SJCRH30 (cell line): ENCODE measurements around the gene CAMTA1. TPM values are rescaled to one million over a fixed set of nuclear protein-coding genes. Genes with fewer than 3 reads are reported as not detected.
"Not testable (repeated sequence)": the region's sequence is repeated elsewhere in the genome, so short reads cannot be mapped to it uniquely, and the experiment has no call there.

ENCODE experiments used
- DNase-seq, 2 experiments: peaks; one replicate each; pipeline ENCODE4 v3.0.0-alpha.2; 2015 to 2020
- H3K27ac ChIP-seq: fragments of 250-450 bp; sonication (Bioruptor Pico); 2 replicates; pipeline ENCODE4 v1.5.1; 2020; ENCODE audit warnings: mild to moderate bottlenecking, moderate library complexity
- H3K27me3 ChIP-seq: fragments of 250-450 bp; sonication (Bioruptor Pico); 2 replicates; pipeline ENCODE4 v1.5.1; 2020; ENCODE audit warnings: mild to moderate bottlenecking, moderate library complexity
- H3K36me3 ChIP-seq: fragments of 250-450 bp; sonication (Bioruptor Pico); 2 replicates; pipeline ENCODE4 v1.5.1; 2020; ENCODE audit warnings: mild to moderate bottlenecking, moderate library complexity
- H3K4me1 ChIP-seq: fragments of 250-450 bp; sonication (Bioruptor Pico); 2 replicates; pipeline ENCODE4 v1.5.1; 2020; ENCODE audit warnings: mild to moderate bottlenecking, moderate library complexity
- H3K4me3 ChIP-seq: fragments of 250-450 bp; sonication (Bioruptor Pico); 2 replicates; pipeline ENCODE4 v1.5.1; 2020; ENCODE audit warnings: mild to moderate bottlenecking, moderate library complexity
- H3K9me3 ChIP-seq: fragments of 250-450 bp; sonication (Bioruptor Pico); replicated peaks from 2 replicates; pipeline ENCODE4 v1.5.1; 2020; ENCODE audit warnings: mild to moderate bottlenecking, moderate library complexity
- total RNA-seq: library from RNA; depleted of rRNA; stranded (reverse); fragments of >200 nt; shearing (Covaris generic); gene quantifications from 2 replicates; pipeline ENCODE4 v1.2.3, GENCODE V29; 2014

CAMTA1 gene
- total RNA-seq, 1 experiment from 2014 or later: 153 TPM

DNA sequence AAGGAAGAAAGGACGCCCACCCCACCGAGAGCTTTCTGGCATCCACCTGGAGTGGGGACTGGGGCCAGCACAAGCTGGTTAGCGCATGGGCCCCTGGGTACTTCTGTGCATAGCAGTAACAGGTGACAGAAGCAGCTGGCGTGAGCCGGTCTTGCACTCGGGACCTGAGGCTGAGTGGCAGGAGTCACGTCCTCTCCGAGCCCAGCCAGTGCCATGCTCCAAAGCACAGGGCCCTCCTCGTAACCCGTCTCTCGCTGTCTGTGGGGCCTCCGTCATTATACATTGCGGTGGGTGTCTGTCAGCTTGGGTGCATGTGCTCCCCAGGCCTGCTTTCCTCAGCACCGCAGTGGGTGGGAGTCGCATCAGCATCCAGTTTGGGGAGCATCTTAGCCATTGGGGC, 898.3 kb downstream of the CAMTA1 start:
- peaks cover 15% of the 10 kb centered on the region; the same call in 1 of the 2 replicates for H3K27me3 ChIP-seq
- no peaks in the 10 kb centered on the region for H3K36me3 ChIP-seq
- no peaks in the 10 kb centered on the region for H3K9me3 ChIP-seq
- DNase-seq: no peak
- H3K27ac ChIP-seq: no peak overlapping the region
- no peak overlapping the region for H3K4me3 ChIP-seq
- H3K4me1 ChIP-seq: peaks cover 4% of the 10 kb centered on the region; the same call in 1 of the 2 replicates

DNA sequence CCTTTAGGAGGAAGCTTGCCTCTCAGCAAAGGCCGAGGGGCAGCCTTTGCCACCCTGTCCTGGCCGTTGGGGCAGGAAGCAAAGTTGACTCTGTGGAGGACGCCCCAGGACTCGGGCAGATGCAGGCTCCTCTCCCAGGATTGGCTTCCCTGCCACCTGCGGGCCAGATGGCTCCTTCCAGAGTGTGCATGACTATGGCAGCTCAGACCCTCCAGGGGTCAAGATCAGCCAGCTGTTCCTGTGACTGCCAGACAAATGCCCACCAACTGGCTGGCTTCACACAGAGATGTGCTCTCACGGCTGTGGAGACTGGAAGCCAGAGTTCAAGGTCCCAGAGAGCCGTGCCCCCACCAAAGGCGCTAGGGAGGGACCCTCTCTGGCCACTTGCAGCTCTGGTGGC, 898.9 kb downstream of the CAMTA1 start:
- no peak overlapping the region for H3K27ac ChIP-seq
- H3K27me3 ChIP-seq: peaks cover 9% of the 10 kb centered on the region; the same call in 1 of the 2 replicates
- no peaks in the 10 kb centered on the region for H3K9me3 ChIP-seq
- no peaks in the 10 kb centered on the region for H3K36me3 ChIP-seq
- peaks cover 4% of the 10 kb centered on the region; the same call in 1 of the 2 replicates for H3K4me1 ChIP-seq
- no peak for DNase-seq
- no peak overlapping the region for H3K4me3 ChIP-seq

DNA sequence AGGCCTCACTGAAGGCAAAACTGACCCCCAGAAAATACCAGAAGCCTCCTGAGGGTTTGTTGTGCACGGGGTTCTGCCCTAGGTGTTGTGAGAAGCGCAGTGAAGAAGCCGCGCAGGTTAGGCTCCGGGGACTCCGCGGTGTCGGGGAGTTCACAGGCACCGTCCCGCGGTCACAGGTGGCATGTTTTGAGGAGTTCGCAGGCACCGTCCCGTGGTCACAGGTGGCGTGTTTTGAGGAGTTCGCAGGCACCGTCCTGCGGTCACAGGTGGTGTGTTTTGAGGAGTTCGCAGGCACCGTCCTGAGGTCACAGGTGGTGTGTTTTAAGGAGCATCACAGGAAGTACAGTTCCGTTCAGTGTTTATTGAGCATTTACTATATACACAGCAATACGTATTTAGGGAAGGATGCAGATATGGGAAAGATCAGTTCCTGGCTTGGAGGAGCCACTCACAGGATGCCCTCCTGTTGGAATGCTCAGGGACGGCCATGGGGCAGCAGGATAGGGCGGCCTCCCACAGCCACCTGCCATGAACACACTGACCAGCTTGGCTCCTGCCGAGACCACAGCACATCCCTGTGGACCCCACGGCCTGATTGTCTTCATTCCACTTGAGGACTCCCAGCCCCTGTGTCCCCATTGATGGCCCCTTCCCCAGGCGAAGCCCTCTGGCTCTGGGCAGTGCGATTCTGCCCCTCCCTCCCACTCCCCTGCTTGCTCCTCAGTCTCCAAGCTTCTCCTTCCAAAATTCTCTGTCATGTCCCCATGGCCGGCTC, 899.8 kb downstream of the CAMTA1 start:
- no peak for DNase-seq
- Histone ChIP-seq H3K9me3 (no peaks in the 10 kb centered on the region), H3K27me3 (peaks cover 6% of the 10 kb centered on the region; the same call in 1 of the 2 replicates), H3K27ac (no peak overlapping the region), H3K36me3 (no peaks in the 10 kb centered on the region), H3K4me1 (no peaks in the 10 kb centered on the region), H3K4me3 (no peak overlapping the region)

DNA sequence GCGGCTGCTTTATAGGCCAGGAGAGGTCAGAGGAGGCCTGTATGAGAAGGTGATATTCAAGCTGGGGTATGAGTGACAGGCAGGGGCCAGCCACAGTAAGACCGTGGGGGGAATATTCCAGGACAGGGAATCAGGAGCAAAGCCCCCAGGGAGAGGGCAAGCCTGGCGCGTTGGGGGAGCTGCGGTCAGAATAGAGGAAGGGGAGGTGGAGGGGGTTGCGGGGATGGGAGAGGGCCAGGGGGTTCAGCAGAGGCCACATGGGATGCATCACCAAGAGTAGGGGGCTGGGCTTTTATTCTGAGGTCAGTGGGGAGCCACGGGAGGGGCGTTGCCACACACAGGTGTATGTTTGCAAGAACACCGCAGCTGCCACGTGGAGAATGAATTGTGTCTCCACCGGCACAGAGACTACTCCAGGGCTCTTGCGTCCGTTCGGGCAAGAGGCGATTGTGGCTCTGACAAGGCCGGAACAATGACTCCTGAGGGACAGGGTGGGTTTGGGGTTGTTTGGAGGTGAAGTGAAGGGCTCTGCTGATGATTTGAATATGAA, 901.1 kb downstream of the CAMTA1 start:
- H3K9me3 ChIP-seq: no peaks in the 10 kb centered on the region
- DNase-seq: no peak
- no peak overlapping the region for H3K27ac ChIP-seq
- no peaks in the 10 kb centered on the region for H3K4me1 ChIP-seq
- peaks cover 8% of the 10 kb centered on the region; the same call in 1 of the 2 replicates for H3K27me3 ChIP-seq
- no peaks in the 10 kb centered on the region for H3K36me3 ChIP-seq
- no peak overlapping the region for H3K4me3 ChIP-seq

DNA sequence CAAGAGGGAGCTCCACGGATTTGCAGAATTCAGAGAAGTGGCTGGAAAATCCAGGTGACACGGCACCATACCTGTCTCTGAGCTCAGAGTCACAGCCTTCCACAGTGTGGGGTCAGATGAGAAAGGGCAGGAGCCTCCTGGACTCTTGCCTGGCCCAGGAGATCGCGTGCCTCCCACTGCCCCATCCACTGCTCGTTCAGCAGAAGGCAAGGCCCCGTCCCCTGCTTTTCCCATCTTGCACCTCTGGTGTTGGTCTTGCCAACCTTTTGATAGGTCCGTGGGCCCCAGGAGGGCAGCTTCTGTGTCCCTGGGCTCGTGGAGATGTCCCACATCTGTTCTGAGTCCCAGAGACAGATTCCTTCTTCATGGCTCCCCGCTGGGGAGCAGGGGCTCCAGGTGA, 902.2 kb downstream of the CAMTA1 start:
- H3K27me3 ChIP-seq: peaks cover 8% of the 10 kb centered on the region; the same call in 1 of the 2 replicates
- no peak overlapping the region for H3K27ac ChIP-seq
- no peaks in the 10 kb centered on the region for H3K9me3 ChIP-seq
- DNase-seq: no peak
- H3K4me1 ChIP-seq: no peaks in the 10 kb centered on the region
- no peak overlapping the region for H3K4me3 ChIP-seq
- no peaks in the 10 kb centered on the region for H3K36me3 ChIP-seq

DNA sequence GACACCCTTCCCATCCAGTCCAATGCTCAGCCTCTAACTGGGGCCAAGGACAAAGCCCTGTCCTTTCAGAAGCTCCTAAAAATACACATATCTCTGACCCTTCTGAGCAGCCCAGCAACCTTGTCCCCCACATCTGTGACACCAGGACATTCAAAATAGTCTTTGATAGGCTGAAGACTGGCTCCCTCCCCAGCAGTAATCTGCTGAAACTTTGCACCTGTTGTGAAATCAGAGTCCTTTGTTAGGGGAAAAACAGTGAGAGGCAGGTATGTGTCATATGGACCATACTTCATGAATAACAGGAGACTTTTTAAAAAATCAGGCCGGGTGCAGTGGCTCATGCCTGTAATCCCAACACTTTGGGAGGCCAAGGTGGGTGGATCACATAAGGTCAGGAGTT, 903.4 kb downstream of the CAMTA1 start:
- DNase-seq: no peak
- Histone ChIP-seq H3K27ac (no peak overlapping the region), H3K9me3 (no peaks in the 10 kb centered on the region; the same call in 1 of the 2 replicates), H3K27me3 (peaks cover 8% of the 10 kb centered on the region; the same call in 1 of the 2 replicates), H3K4me3 (no peak overlapping the region), H3K4me1 (no peaks in the 10 kb centered on the region), H3K36me3 (no peaks in the 10 kb centered on the region)

DNA sequence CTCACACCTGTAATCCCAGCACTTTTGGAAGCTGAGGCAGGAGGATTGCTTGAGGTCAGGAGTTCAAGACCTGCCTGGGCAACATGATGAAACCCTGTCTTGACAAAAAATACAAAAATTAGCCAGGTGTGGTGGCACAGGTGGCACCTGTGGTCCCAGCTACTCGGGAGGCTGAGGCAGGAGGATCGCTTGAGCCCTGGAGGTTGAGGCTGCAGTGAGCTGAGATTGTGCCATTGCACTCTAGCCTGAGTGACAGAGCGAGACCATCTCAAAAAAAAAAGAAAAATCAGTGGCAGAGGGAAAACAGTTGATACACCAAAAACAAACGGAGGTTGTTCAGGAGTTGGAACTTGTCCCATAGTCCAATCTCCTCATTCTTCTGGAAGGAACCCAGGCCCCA, 904.1 kb downstream of the CAMTA1 start:
- not testable (repeated sequence) for H3K27me3 ChIP-seq, DNase-seq, H3K4me3 ChIP-seq, H3K36me3 ChIP-seq, H3K9me3 ChIP-seq, H3K4me1 ChIP-seq, H3K27ac ChIP-seq

DNA sequence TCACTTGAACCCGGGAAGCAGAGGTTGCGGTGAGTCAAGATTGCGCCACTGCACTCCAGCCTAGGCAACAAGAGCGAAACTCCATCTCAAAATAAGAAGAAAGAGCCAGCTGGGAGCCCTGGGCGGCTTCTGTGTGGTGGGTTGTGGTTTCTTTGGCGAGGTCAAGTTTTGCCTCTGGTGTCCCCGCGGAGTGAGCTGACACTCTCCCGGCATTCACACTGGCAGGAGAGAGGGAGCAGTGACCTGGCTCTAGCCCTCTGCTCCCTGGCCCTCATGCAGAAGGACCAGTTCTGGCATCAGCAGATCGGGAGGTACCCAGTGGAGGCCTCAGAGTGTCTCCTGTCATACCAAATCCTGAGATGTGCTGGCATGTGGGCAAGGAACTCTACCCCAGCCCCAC, 904.8 kb downstream of the CAMTA1 start:
- Histone ChIP-seq H3K27me3 (peaks cover 8% of the 10 kb centered on the region; the same call in 1 of the 2 replicates), H3K4me3 (no peak overlapping the region), H3K4me1 (no peaks in the 10 kb centered on the region), H3K27ac (no peak overlapping the region), H3K36me3 (no peaks in the 10 kb centered on the region), H3K9me3 (no peaks in the 10 kb centered on the region; the same call in 1 of the 2 replicates)
- no peak for DNase-seq

DNA sequence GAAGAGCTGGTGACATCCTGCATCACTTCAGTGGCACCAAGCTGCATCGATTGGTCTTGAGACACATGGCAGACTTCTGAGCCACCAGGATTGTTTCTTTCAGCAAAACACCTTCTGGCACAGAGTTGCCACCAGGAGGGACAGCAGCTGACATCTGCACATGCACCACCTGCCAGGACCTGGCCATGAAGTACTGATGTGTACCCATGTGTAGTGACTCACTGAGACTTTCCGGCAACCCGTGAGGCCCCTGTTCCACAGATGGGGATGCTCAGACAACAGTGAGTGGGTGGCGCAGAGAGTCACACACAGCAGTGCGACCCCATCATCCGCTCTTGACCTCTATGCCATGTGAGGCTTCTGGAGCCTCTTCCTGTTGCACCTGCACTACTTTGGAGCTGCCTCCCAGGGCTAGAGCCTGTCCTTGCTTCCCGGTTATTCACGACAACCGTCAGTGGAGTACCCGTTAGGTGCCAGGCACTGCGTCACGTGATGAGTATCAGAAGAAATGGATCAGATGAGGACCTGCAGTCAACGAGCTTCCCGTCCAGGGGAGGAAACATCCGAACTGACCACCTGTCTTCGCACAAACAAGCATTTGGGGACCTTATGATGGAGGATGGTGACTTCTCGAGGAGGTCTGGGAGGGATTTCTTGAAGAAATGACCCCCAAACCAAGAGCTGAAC, 905.4 kb downstream of the CAMTA1 start:
- Histone ChIP-seq H3K27me3 (peaks cover 8% of the 10 kb centered on the region; the same call in 1 of the 2 replicates), H3K4me1 (no peaks in the 10 kb centered on the region), H3K36me3 (no peaks in the 10 kb centered on the region), H3K4me3 (no peak overlapping the region), H3K9me3 (no peaks in the 10 kb centered on the region; the same call in 1 of the 2 replicates), H3K27ac (no peak overlapping the region)
- no peak for DNase-seq

DNA sequence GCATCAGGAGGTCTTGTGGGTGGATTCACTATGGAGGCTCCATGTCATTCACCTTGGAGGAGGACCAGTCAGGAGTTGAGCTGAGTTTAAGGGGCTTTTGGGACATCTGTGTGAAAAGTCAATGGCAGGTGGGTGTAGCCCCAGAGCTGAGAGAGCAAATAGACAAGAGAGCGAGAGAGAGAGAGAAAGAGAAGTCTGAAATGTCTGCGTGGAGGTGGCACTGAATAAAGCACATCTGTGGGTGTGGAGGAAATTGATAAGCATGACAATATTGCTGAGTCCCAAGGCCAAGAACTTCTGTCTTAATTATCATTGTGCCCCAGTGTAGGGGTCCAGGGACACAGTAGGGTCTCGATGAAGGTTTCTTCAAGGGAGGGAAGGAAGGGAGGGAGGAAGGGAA, 906.3 kb downstream of the CAMTA1 start:
- no peak overlapping the region for H3K27ac ChIP-seq
- peaks cover 8% of the 10 kb centered on the region; the same call in 1 of the 2 replicates for H3K27me3 ChIP-seq
- DNase-seq: no peak
- no peak overlapping the region for H3K4me3 ChIP-seq
- H3K36me3 ChIP-seq: no peaks in the 10 kb centered on the region
- no peaks in the 10 kb centered on the region; the same call in 1 of the 2 replicates for H3K9me3 ChIP-seq
- H3K4me1 ChIP-seq: no peaks in the 10 kb centered on the region

DNA sequence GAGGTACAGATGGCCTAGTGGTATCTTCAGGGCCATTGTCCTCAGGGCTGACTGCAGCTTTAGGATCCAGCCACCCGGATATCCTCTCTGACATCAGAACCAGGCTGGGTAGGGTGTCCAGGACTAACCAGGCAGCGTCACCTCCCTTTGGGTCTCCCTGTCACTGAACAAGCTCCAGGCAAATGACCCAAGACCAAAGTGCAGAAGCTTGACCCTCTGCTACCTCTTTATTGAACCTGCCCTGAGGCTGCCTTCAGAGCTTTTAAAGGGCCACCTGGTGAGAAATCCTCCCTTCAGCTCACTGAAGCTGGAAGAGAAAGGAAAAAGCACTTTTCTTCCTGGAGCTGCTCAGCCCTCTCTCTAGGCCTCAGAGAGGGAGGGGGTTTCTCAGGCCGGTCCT, 906.8 kb downstream of the CAMTA1 start:
- Histone ChIP-seq H3K27me3 (peaks cover 7% of the 10 kb centered on the region; the same call in 1 of the 2 replicates), H3K36me3 (no peaks in the 10 kb centered on the region), H3K4me1 (no peaks in the 10 kb centered on the region), H3K27ac (no peak overlapping the region), H3K9me3 (no peaks in the 10 kb centered on the region; the same call in 1 of the 2 replicates), H3K4me3 (no peak overlapping the region)
- DNase-seq: no peak

DNA sequence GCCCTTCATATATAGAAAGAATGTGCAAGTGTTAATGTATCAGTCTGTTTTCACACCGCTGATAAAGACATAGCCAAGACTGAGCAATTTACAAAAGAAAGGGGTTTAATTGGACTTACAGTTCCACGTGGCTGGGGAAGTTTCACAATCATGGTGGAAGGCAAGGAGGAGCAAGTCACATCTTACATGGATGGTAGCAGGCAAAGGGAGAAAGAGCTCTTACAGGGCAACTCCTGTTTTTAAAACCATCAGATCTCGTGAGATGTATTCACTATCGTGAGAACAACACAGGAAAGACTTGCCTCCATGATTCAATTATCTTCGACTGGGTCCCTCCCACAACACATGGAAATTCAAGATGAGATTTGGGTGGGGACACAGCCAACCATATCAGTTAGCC, 907.8 kb downstream of the CAMTA1 start:
- H3K36me3 ChIP-seq, H3K4me1 ChIP-seq, H3K27ac ChIP-seq, H3K4me3 ChIP-seq, H3K27me3 ChIP-seq, H3K9me3 ChIP-seq, DNase-seq: not testable (repeated sequence)

DNA sequence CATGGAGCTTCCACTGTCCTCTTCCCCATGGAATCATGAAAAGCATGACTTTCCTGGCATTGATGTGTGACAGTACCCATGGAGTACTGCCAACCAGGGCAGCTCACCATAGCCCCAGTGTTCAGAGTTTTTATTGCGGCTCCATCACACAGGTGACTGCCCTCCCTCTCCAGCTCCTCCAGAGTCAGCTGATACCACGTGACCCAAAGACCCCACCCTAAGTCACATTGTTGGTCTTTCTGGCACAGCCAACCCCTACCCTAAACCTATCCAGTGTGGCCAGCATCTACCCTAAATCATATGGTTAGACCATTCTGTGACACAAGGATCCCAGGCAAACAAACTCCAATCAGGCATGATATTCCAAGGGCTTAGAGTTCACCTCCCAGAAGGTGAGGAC, 908.4 kb downstream of the CAMTA1 start:
- Histone ChIP-seq H3K9me3 (no peaks in the 10 kb centered on the region; the same call in 1 of the 2 replicates), H3K4me3 (no peak overlapping the region), H3K27ac (no peak overlapping the region), H3K4me1 (no peaks in the 10 kb centered on the region), H3K36me3 (no peaks in the 10 kb centered on the region), H3K27me3 (peaks cover 5% of the 10 kb centered on the region; the same call in 1 of the 2 replicates)
- no peak for DNase-seq

DNA sequence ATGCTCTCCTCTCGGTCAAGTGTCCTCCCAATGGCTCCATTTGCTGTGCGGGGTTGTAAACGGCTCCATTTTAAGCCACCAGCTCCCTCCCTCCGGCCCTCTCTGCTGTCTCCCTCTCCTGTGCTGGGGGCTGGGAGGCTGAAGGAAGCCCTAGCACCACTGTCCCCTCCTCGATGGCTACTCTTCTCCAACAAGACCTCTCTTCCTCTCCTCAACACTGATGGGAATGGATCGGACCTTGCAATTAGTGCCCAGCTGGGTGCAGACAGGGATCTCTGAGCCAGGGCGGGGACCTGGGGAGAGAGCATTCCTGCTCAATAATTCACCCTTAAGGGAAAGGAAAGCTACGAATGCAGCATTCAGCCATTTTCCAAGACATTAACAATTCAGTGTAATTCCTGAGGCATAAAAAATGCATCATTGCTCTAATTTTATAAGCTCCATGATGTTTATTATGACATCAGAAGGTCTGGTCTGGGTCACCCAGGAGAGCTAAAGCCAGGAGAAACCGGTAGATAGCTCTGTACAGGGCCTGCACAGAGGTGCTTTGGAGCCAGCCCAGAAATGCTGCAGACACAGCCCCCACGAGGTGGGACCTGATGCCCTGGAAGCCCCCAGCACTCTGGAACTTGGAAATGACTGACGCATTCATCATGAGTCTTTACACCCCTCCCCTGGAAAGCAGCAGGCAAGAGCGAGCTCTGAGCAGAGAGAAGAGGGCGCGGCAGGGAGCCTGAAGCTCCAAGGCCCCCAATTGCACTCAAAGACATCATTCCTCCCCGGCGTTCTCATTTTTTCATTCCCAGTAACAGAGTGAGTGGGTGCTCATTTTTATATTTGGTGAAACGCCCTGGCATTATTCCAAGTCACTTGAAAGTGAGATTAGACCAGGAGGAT, 909.6 kb downstream of the CAMTA1 start:
- Histone ChIP-seq H3K27me3 (peaks cover 3% of the 10 kb centered on the region; the same call in 1 of the 2 replicates), H3K27ac (no peak overlapping the region), H3K4me1 (no peaks in the 10 kb centered on the region), H3K36me3 (no peaks in the 10 kb centered on the region), H3K9me3 (no peaks in the 10 kb centered on the region; the same call in 1 of the 2 replicates), H3K4me3 (no peak overlapping the region)
- DNase-seq: no peak
